Kasumi-1 (cell line): ENCODE data around the gene TAGLN2.

Experiments
- DNase-seq, 2 experiments: peaks; one replicate each; lab custom pipeline; 2025; lab: John Stamatoyannopoulos, UW

TAGLN2 gene

DNA sequence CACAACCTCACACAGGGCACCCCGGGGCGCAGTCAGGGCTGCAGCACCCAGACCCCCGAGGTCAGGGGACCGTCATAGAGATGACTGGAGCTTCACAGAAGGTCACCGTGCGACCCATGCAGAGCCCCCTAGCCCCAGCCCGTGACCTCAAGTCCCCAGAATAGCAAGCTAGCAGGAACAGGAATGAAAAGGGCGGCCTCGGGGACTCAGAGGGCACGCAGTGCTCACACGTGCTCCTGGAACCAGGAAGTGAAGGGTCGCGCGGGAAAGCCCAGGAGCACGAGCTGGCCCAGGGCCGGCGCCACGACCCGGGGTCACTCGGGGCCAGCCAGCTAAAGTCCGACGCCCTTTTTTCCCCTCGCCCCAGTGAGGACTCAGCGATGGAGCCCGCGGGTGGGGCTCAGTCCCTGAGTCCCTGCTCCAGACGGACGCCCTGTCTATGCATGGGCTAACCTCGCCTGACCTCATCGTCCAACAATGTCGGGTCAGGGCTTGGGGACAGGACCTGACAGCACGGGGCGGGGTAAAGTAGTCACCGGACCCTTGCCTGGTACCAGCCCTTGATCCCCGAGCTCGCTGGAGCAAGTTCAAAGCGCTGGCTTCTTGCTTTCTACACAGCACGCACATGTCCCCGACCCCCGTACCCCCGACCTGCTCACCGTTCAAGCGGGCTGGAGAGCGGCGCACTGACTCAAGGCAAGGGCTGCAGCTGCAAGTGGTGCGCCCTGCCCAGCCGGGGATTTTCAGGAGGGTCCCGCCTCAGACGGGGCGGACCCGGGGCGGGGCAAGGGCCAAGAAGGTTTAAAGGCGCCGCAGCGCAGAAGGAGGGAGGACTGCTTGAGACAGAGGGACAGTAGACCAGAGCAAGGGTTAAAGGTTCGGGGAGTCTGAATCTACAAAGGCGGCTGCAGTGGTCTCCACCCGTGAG, at the start of gene TAGLN2:
TAGLN2 (minus strand) TSS at position 717 of the 928 bp plus-strand sequence. CDS start 4,998 bp downstream, outside the sequence.
- DNase-seq, result peak; percentile 88 to 89

DNA sequence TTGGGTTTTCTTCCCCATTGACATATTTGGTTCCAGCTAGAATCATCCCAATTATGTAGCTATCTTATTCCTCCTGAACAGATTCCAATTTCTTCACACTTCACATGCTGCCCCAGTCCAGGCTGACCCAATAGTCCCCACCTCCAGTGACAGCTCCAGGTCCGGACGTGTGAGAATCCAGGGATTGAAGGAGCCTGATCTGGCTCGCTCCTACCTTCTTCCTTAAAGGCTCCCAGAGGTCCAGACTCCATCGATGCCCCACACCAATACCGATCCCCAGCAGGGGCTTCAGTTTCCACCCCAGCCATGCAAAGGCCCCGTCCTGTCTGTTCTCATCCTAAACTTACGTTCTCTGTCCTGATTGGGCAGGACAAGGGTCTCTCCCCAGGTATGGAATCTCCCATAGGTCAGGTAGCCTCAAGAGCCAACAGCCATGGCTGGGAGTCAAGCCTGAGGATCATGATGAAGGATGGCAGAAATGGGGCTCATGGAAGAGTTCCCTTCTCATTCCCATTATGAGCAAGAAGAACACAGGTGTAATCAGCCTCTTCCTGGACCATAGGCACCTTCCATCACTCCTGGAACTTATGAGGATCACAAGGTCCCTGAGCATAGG, 49.2 kb upstream of the TAGLN2 start:
- DNase-seq, result no peak

DNA sequence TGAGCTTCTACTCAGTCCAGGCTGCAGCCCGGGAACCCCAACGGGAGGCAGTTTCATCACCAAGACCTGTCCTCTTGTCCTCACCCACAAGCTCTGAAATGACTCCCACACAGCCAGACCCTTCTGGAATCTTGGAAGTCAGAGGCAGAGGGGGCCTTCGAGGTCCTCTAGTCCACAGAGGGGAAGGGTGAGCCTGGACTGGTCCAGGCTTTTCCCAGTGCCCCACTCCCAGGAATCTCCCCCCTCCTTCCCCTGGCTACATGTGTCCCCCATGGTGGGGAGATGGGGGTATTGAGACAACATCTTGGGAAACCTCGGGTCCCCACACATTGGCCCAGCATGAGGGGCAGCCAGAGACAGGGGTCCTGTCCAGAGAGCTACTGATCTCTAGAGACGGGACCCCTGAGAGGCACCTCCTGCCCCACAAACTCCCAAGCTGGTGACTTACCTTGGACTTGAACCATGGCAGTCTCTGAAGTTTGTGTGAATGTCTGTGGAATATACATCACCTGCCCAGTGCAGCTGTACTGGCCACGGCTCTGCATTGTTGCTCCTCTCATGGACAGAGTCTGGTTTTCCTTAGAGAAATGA, 48.1 kb upstream of the TAGLN2 start:
- no peak for DNase-seq

DNA sequence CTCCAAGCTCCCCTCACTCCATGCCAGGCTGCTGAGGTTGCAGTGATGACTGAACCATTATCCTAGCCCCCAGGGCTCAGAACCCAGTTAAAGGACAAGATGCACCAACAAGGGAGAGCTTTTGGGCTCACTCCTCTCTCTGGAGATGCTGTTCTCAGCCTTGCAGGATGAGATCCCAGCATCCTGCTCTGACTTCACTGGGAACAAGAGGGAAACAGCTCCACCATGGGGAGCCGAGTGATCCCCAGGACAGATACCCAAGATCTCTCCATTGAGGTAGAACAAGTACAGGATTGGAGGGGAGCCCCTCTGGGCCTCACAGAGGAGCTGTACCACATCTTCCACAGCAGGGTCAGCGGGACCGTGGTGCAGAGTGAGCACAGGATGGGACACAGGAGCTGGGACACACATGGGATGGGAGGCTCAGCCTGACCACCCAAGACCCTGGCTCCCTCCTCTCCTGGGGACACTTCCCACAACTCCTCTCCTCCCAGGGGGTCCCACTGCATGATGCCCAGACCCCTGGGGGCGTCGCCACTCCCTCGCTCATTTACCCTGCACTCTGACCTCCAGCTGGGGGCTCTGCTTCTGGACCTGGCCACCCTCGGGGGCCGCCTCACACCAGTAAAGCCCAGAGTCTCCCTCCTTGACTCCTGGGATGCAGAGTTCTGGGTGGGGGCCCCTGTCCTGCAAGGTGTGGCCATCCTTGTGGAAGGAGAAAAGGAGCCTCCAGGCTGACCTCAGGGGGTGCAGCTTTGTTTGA, 47.3 kb upstream of the TAGLN2 start:
- no peak for DNase-seq

DNA sequence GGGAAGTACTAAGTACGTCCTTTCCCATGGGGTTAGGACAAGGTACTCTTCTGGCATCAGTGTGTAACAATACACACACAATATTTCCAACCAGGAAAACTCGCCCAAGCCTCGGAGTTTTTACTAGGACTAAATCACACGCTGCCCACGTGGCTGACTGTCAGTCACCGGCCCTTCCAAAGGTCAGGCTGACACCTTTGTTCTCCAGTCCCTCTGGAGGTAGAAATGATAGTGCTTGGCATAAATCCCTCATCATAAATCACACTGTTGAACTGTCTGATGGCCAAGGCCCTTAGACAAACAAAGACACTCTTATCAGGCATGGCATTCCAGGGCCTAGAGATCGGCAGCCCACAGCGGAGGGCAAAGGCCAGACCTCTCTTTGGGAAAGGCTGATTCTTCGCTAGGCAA, 45.6 kb upstream of the TAGLN2 start:
- no peak for DNase-seq

- DNase-seq, result no peak
Observed at GRCh38 chr1:159968901-159969300, 43.6 kb upstream of the TAGLN2 start.

- no peak for DNase-seq
Observed at GRCh38 chr1:159965263-159965662, 40.0 kb upstream of the TAGLN2 start.

- DNase-seq, result no peak
Observed at GRCh38 chr1:159964144-159964543, 38.8 kb upstream of the TAGLN2 start.

DNA sequence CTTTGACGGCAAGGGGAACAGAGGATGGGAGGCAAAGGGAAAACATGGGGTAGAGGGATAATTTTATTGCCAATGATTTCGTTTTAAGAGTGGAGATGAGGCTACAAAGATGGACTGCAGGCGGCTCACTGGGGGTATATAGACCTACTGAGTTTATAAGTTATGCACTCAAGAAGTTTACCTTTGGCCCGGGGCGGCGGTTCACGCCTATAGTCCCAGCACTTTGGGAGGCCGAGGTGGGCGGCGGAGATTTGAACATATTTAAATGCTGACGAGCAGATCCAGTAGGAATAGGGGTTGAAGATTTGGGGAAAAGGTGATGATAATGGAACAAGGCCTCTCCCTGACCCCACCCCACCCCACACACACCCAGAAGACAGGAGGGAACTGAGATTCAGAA, 36.9 kb upstream of the TAGLN2 start:
- no peak for DNase-seq

DNA sequence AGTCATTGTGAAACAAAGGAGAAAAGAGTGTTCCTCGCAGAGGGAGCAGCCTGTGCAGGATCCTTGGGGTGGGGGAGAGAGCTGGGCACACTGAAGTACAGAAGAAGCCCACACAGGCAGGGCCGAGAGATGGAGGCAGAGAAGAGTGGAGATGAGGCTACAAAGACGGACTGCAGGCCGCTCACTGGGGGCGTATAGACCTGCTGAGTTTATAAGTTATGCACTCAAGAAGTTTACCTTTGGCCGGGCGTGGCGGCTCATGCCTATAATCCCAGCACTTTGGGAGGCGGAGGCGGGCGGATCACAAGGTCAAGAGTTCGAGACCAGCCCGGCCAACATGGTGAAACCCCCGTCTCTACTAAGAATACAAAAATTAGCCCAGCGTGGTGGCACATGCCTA, 36.3 kb upstream of the TAGLN2 start:
- DNase-seq, result no peak

GRCh38 chr1:159960721-159961381, 35.5 kb upstream of the TAGLN2 start:
- DNase-seq, result no peak

- no peak for DNase-seq
Observed at GRCh38 chr1:159959451-159959850, 34.1 kb upstream of the TAGLN2 start.

GRCh38 chr1:159958719-159959380, 33.5 kb upstream of the TAGLN2 start:
- no peak for DNase-seq

DNA sequence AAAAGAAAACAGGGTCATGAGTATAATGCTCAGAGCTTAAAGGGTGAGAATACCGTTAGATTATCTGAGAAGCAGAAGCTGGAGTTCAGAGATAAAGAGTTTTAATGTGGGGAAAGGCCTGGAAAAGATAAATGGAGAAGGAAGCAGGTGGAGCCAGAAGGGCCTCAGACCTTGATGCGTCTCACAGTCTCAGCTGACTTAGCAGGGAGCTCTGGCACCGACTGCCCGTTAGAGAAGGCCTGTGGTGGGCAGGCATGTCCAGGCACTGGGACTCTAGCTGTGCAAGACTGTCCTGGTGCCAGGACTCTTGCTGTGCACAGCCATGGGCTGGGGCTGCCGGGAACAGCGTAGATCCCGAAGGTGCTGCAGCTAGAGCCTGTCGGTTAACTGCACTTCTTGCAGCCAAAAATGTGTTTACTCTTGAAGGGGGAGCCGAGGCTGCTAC, 32.5 kb upstream of the TAGLN2 start:
- DNase-seq, result no peak

GRCh38 chr1:159955456-159955855, 30.1 kb upstream of the TAGLN2 start:
- DNase-seq, result no peak

GRCh38 chr1:159953536-159954515, 28.5 kb upstream of the TAGLN2 start, which contains the start of gene SLAMF9:
TSS of gene SLAMF9 (minus strand) at chr1:159954237. CDS start at chr1:159954137, 100 bp downstream.
- no peak for DNase-seq

DNA sequence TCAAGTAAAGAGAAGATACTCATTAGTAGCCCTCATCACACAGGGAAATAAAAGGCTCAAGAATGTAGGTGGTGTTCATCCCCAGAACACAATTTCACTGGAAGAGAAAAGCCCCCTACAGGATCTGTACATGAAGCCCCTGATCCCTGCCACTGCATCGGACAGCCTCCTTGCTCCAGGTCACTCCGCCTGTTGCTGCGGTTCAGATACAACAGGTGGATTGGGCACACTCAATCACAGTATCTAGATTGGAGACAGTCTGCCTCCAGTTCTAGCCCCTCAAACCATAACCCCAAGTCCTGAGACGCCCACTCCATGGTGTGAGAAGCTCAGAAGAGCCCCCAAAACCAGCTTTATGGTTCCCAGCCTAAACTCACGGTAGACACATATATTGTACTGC, 27.6 kb upstream of the TAGLN2 start:
- no peak for DNase-seq

- no peak for DNase-seq
Observed at GRCh38 chr1:159951551-159951950, 26.2 kb upstream of the TAGLN2 start.

- DNase-seq, result no peak
Observed at GRCh38 chr1:159951016-159951415, 25.7 kb upstream of the TAGLN2 start.

GRCh38 chr1:159949981-159950381, 24.7 kb upstream of the TAGLN2 start:
- DNase-seq, result no peak
